GM13977 (cell line): ENCODE measurements around the gene TRIM47.
A peak's percentile ranks its signal among the peaks of the same experiment; 100 is the strongest.
"Not testable (repeated sequence)": the region's sequence is repeated elsewhere in the genome, so short reads cannot be mapped to it uniquely, and the experiment has no call there.

Experiments used
- DNase-seq: peaks from one replicate; pipeline ENCODE4 v3.0.0; 2012; ENCODE audit warnings: low spot score
- CTCF ChIP-seq: IDR thresholded peaks from 2 replicates; pipeline ENCODE4 v1.5.1; 2012; ENCODE audit warnings: mild to moderate bottlenecking, control low read depth; ENCODE audit not compliant: insufficient read depth; ENCODE audit errors: extremely low read depth, missing control alignments
- in situ Hi-C: fragments of 300-500 bp; cut with MboI; formaldehyde crosslinking; loops from one replicate; pipeline ENCODE4 v1.12.0; 2022; ENCODE audit warnings: low sequenced_read_pairs, low pct_unique_long_range_greater_than_20kb, mixed read lengths, inconsistent platforms; ENCODE audit not compliant: unreplicated experiment

Gene TRIM47

DNA sequence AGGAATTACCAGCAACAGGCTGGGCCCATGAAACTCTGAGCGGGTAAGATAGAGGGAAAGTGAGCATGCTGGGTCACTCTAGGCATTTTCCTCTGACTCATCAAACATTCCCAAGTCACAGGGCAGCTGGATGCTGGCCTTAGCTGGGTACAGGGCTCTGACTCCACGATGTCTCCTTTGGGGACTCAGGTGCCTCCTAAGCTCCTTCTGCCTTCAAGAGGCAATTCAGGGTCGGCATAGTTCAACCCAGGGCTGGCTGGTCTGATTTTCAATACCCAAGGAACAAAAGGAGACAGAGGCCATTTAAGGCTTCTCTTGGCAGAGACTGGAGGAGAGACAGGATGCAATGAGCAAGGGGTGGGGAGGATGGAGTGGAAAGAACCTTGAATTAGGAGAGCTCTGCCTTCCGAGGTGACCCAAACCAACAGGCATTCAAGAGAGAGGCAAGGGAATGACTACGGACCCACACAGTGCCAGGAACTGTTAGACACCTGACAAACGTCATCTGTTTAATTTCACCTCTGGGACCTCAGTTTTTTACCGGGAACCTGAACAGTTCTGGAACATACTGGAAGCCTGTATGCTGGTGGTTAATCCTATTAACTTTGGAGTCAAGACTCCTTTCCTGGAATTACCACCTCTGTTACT is 24.2 kb downstream of the TRIM47 start:
- no peak for TF ChIP-seq CTCF
- DNase-seq: no peak
- in situ Hi-C loops: no loop called here

DNA sequence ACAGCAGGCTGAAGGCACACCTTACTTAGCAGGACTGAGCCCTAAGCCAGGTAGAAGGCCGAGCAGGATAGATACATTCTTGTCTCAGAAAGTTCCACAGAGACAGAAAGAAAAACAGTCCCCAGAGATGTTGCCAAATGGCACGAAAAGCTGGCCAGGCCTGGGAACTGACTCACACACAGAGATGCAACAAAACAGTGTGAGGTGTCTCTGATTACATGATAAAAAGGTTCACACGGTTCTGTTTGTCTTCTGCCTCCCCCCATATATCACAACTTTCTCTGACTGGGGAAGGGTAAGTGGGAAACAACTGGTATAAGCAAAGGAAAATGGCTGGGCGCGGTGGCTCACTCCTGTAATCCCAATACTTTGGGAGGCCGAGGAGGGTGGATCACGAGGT is 24.9 kb downstream of the TRIM47 start:
- TF ChIP-seq CTCF: no peak
- in situ Hi-C loops: no loop called here
- DNase-seq: no peak

DNA sequence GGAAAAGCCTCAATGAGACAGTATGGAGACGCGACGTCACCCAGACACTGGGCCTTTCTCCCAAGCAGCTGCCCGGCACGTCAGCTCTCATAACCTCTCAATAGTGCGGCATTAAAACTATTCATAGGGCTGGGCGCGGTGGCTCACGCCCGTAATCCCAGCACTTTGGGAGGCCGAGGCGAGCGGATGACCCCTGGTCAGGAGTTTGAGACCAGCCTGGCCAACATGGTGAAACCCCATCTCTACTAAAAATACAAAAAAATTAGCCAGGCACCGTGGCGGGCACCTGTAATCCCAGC is 26.7 kb downstream of the TRIM47 start:
- in situ Hi-C loops: not testable (repeated sequence)

GRCh38 chr17:75850928-75851692 is 27.3 kb downstream of the TRIM47 start:
- in situ Hi-C loops: no loop called here
- DNase-seq: no peak
- TF ChIP-seq CTCF: no peak

More for the DNA sequence above, 26.7 kb downstream of the TRIM47 start:
- not testable (repeated sequence) for DNase-seq

DNA sequence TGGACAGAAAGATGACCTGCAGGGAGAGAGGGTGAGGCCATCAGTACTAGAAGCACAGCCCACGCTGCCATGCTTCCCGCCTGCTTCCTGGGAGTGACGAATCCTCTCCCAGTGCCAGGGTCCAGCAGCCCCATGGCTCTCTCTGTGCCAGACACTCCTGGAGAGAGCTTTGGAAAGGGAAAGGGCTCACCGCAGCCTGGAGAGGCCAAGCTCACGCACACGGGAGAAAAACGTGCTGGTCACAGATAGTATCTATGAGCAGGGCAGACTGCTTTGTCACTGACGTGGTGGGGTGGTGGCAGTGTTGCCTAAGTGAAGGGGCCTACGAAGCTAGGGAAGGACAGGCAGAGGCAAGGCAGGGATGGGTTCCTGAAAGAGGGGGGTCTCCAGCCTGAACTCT is 28.7 kb downstream of the TRIM47 start:
- in situ Hi-C loops: no loop called here
- TF ChIP-seq CTCF: no peak

DNA sequence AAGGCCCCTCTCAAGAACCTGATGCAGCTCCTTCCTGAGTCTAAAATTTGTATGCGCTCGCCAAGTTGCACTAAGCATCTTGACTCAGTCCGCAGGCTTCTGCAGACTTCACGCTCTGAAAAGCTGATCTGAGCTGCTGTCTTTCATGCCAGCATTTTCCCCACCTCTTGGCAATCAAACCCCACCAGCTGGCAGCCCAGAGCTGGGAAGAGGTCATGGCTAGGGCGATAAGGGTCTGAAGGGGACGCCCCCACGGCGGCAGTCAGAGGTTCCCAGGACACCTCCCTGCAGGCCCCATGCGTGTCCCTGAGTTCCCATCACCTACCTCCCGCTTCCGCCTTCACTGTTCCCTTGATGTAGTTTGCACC is 29.1 kb downstream of the TRIM47 start:
- no peak for TF ChIP-seq CTCF
- no peak for DNase-seq
- in situ Hi-C loops: no loop called here

More for the DNA sequence above, 28.7 kb downstream of the TRIM47 start:
- DNase-seq: no peak

GRCh38 chr17:75848523-75849278 is 29.7 kb downstream of the TRIM47 start:
- peak; percentile 51 for DNase-seq
- peak; percentile 77 for TF ChIP-seq CTCF
- in situ Hi-C loops: no loop called here
